Measurements from ENCODE around the gene ATP10B.

The ATP10B gene

GRCh38 chr5:160747987-160748386, 104.0 kb downstream of the ATP10B start:
- in situ Hi-C loops (cut with HindIII; ENCODE audit: low sequenced_read_pairs) = no loop called here
- TF ChIP-seq CTCF (IDR thresholded peaks at IDR 0.05; ENCODE audit: low read depth, low read length, missing control alignments) = no peak
- no peak overlapping the region for H3K4me3 ChIP-seq (ENCODE audit: low read depth, low read length)
- DNase-seq (ENCODE audit: low read depth) = no peak

- DNase-seq (ENCODE audit: low read depth) = no peak
- in situ Hi-C loops (cut with HindIII; ENCODE audit: low sequenced_read_pairs) = no loop called here
- no peak for TF ChIP-seq CTCF (IDR thresholded peaks at IDR 0.05; ENCODE audit: low read depth, low read length, missing control alignments)
- no peak overlapping the region for H3K4me3 ChIP-seq (ENCODE audit: low read depth, low read length)
Measured at GRCh38 chr5:160747559-160747958, 104.5 kb downstream of the ATP10B start.

GRCh38 chr5:160744268-160745101, 107.5 kb downstream of the ATP10B start:
- TF ChIP-seq CTCF (IDR thresholded peaks at IDR 0.05; ENCODE audit: low read depth, low read length, missing control alignments) = no peak
- in situ Hi-C loops (cut with HindIII; ENCODE audit: low sequenced_read_pairs) = no loop called here
- no peak for DNase-seq (ENCODE audit: low read depth)
- H3K4me3 ChIP-seq (ENCODE audit: low read depth, low read length) = no peak overlapping the region

- no peak overlapping the region for H3K4me3 ChIP-seq (ENCODE audit: low read depth, low read length)
- DNase-seq (ENCODE audit: low read depth) = no peak
- no peak for TF ChIP-seq CTCF (IDR thresholded peaks at IDR 0.05; ENCODE audit: low read depth, low read length, missing control alignments)
- in situ Hi-C loops (cut with HindIII; ENCODE audit: low sequenced_read_pairs) = no loop called here
Measured at GRCh38 chr5:160743027-160743426, 109.0 kb downstream of the ATP10B start.

GRCh38 chr5:160742446-160742845, 109.6 kb downstream of the ATP10B start:
- H3K4me3 ChIP-seq (ENCODE audit: low read depth, low read length) = no peak overlapping the region
- TF ChIP-seq CTCF (IDR thresholded peaks at IDR 0.05; ENCODE audit: low read depth, low read length, missing control alignments) = no peak
- in situ Hi-C loops (cut with HindIII; ENCODE audit: low sequenced_read_pairs) = no loop called here
- no peak for DNase-seq (ENCODE audit: low read depth)

GRCh38 chr5:160727296-160727997, 124.6 kb downstream of the ATP10B start:
- no peak for TF ChIP-seq CTCF (IDR thresholded peaks at IDR 0.05; ENCODE audit: low read depth, low read length, missing control alignments)
- no peak overlapping the region for H3K4me3 ChIP-seq (ENCODE audit: low read depth, low read length)
- no peak for DNase-seq (ENCODE audit: low read depth)
- in situ Hi-C loops (cut with HindIII; ENCODE audit: low sequenced_read_pairs) = no loop called here

All from astrocyte of the cerebellum (primary cell).